Aorta (tissue), 5 donors: Measurements from ENCODE around the gene CFAP57. TPM values are rescaled to one million over a fixed set of nuclear protein-coding genes. Genes with fewer than 3 reads are reported as not detected.

Experiments
- ATAC-seq: fragments of 200-7000 bp; cut with Tn5 transposase; one replicate; pipeline ENCODE4 v1.9.1; 2022; ENCODE audit warnings: moderate library complexity; ENCODE audit not compliant: low FRiP score
- DNase-seq, 2 donors: peaks; one replicate each; pipeline ENCODE4 v3.0.0-alpha.2; 2020
- H3K27ac ChIP-seq, 2 donors: one replicate each; pipeline ENCODE4 v1.5.1; 2013; ENCODE audit warnings: low read length in 2 of 2, mild to moderate bottlenecking in 2 of 2, moderate library complexity in 2 of 2, control low read depth in 1 of 2, inconsistent platforms in 1 of 2, low read depth in 1 of 2
- H3K27me3 ChIP-seq, 2 donors: one replicate each; pipeline ENCODE4 v1.6.1; 2013; ENCODE audit warnings: control low read depth in 1 of 2, low read length in 1 of 2, mild to moderate bottlenecking in 1 of 2, moderate library complexity in 1 of 2; ENCODE audit not compliant: insufficient read depth in 2 of 2, control insufficient read depth in 1 of 2
- H3K36me3 ChIP-seq, 2 donors: one replicate each; pipeline ENCODE4 v1.6.1; 2013; ENCODE audit warnings: control low read depth in 1 of 2, low read length in 1 of 2, mild to moderate bottlenecking in 1 of 2; ENCODE audit not compliant: insufficient read depth in 2 of 2, control insufficient read depth in 1 of 2
- H3K4me1 ChIP-seq, 2 donors: one replicate each; pipeline ENCODE4 v1.6.1; 2013; ENCODE audit warnings: low read length in 2 of 2, control low read depth in 1 of 2, mild to moderate bottlenecking in 1 of 2, moderate library complexity in 1 of 2; ENCODE audit not compliant: insufficient read depth in 2 of 2, control insufficient read depth in 1 of 2
- H3K4me3 ChIP-seq, 2 donors: one replicate each; pipeline ENCODE4 v1.5.1; 2013; ENCODE audit warnings: low read length in 2 of 2, control low read depth in 1 of 2, mild to moderate bottlenecking in 1 of 2
- H3K9me3 ChIP-seq: one replicate; pipeline ENCODE4 v1.6.1; 2013; ENCODE audit warnings: mild to moderate bottlenecking, low read length; ENCODE audit not compliant: control insufficient read depth
- WGBS, 2 donors: extraction: QIAGEN DNeasy Blood & Tissue Kit; methylation state at CpG; one replicate each; pipeline ENCODE4 v1.1.7; 2013; 5-methylcytosine and 5-hydroxymethylcytosine counted together
- intact Hi-C, 2 donors: fragments of 100-400 bp; cut with DNase I; formaldehyde crosslinking; loops; one replicate each; pipeline versions ENCODE4 v1.14.2 to v1.15.0; 2022
- polyA plus RNA-seq, 2 donors: library from polyadenylated mRNA; stranded (reverse); fragments of 200-250 nt; gene quantifications; one replicate each; pipeline ENCODE4 v1.2.3, GENCODE V29; 2013
- total RNA-seq, 2 donors: library from RNA; stranded (reverse); fragmentation: NEBNext Ultra II Directional; extraction: Animal tissue kit (Norgen Biotek cat#: 25700); gene quantifications; one replicate each; pipeline ENCODE4 v1.2.1, GENCODE V29; 2021
- donor health status: healthy with polysubstance abuse.
- donor health status: Bipolar disorder and iron deficiency.
- donor health status: DM: no; HTN: no; CAD: no.
- donor health status: DM: no; HTN: no; CAD: no.
- donor health status: DM: yes; HTN: yes; CAD: no.

The CFAP57 gene
- total and polyA plus RNA-seq, 4 donors: under 0.01 to 1.3 (median 0.13) TPM; not detected in 1

GRCh38 chr1:43288785-43289706 is 116.9 kb downstream of the CFAP57 start:
- Histone ChIP-seq H3K27me3 (no peaks in the 10 kb centered on the region), H3K4me3 (no peak overlapping the region), H3K36me3 (no peaks in the 10 kb centered on the region), H3K27ac (no peak overlapping the region), H3K9me3 (no peaks in the 10 kb centered on the region), H3K4me1 (no peaks in the 10 kb centered on the region)
- ATAC-seq (no peak), DNase-seq (no peak)
- WGBS, 2 donors: 67% methylated on average over 12 of the region's 12 CpGs
- intact Hi-C loops: no loop called here

- WGBS, 2 donors: 83 to 90% methylated on average over 7 of the region's 7 CpGs
- H3K9me3 ChIP-seq: no peaks in the 10 kb centered on the region
- DNase-seq: no peak
- intact Hi-C loops: no loop called here
- no peak for ATAC-seq
- H3K36me3 ChIP-seq: no peaks in the 10 kb centered on the region
- H3K4me1 ChIP-seq: no peaks in the 10 kb centered on the region
- no peak overlapping the region for H3K4me3 ChIP-seq
- H3K27ac ChIP-seq: no peak overlapping the region
- H3K27me3 ChIP-seq: no peaks in the 10 kb centered on the region
These were observed 120.1 kb downstream of the CFAP57 start for GRCh38 chr1:43292216-43292615.

- DNase-seq (no peak), ATAC-seq (no peak)
- no peaks in the 10 kb centered on the region for H3K27me3 ChIP-seq
- no peaks in the 10 kb centered on the region for H3K9me3 ChIP-seq
- H3K4me1 ChIP-seq: no peaks in the 10 kb centered on the region
- intact Hi-C loops: no loop called here
- H3K36me3 ChIP-seq: no peaks in the 10 kb centered on the region
- no peak overlapping the region for H3K27ac ChIP-seq
- H3K4me3 ChIP-seq: no peak overlapping the region
- 88 to 90% methylated on average over 5 of the region's 5 CpGs for WGBS, 2 donors
These were observed 120.5 kb downstream of the CFAP57 start for GRCh38 chr1:43292679-43293078.

GRCh38 chr1:43293176-43293575 is 121.0 kb downstream of the CFAP57 start:
- 89 to 93% methylated on average over 2 of the region's 2 CpGs for WGBS, 2 donors
- no peaks in the 10 kb centered on the region for H3K27me3 ChIP-seq
- no peak overlapping the region for H3K4me3 ChIP-seq
- H3K36me3 ChIP-seq: no peaks in the 10 kb centered on the region
- no peak overlapping the region for H3K27ac ChIP-seq
- no peaks in the 10 kb centered on the region for H3K4me1 ChIP-seq
- no peaks in the 10 kb centered on the region for H3K9me3 ChIP-seq
- no peak for DNase-seq
- ATAC-seq: no peak
- intact Hi-C loops: no loop called here

GRCh38 chr1:43293896-43294760 is 122.0 kb downstream of the CFAP57 start:
- 86 to 90% methylated on average over 7 of the region's 7 CpGs for WGBS, 2 donors
- intact Hi-C loops: no loop called here
- no peak overlapping the region for H3K4me3 ChIP-seq
- no peak overlapping the region for H3K27ac ChIP-seq
- H3K9me3 ChIP-seq: no peaks in the 10 kb centered on the region
- peak; percentile 45 for ATAC-seq
- no peaks in the 10 kb centered on the region for H3K27me3 ChIP-seq
- no peak for DNase-seq
- H3K36me3 ChIP-seq: no peaks in the 10 kb centered on the region
- no peaks in the 10 kb centered on the region for H3K4me1 ChIP-seq

GRCh38 chr1:43294761-43295160 is 122.6 kb downstream of the CFAP57 start:
- no peak overlapping the region for H3K4me3 ChIP-seq
- H3K27me3 ChIP-seq: no peaks in the 10 kb centered on the region
- ATAC-seq: no peak
- 96 to 97% methylated on average over 8 of the region's 8 CpGs for WGBS, 2 donors
- H3K27ac ChIP-seq: no peak overlapping the region
- DNase-seq: no peak
- H3K9me3 ChIP-seq: no peaks in the 10 kb centered on the region
- no peaks in the 10 kb centered on the region for H3K4me1 ChIP-seq
- intact Hi-C loops: loop anchor here in 1 of 2 donors (5.0 kb wide), 1 partner anchor 1097 kb away; no protein-coding TSS in a partner anchor
- H3K36me3 ChIP-seq: no peaks in the 10 kb centered on the region

DNA sequence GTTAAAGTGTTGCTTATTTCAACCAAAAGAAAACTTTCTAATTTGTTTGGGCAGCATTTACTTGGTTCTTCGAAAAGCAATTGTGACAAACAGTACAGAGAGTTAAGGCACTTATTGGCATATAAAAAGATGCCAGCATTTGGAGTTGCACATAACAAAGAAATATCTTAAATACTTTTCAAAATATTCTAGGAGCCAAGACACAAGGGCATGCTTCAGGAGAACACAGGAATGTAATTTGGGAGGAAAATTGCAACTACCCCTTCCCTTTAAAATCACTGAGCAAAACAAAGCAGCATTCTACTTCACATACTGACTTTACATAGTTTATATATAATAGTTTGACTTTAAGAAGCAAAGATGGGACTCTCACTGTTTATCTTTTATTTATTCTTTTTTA is 124.1 kb downstream of the CFAP57 start:
- H3K36me3 ChIP-seq: no peaks in the 10 kb centered on the region
- ATAC-seq (no peak), DNase-seq (no peak)
- intact Hi-C loops: loop anchor here in 1 of 2 donors (5.0 kb wide), 1 partner anchor 1099 kb away; no protein-coding TSS in a partner anchor
- no peaks in the 10 kb centered on the region for H3K4me1 ChIP-seq
- no peak overlapping the region for H3K4me3 ChIP-seq
- H3K27ac ChIP-seq: no peak overlapping the region
- 21 to 33% methylated on average over 1 of the region's 1 CpG for WGBS, 2 donors
- H3K9me3 ChIP-seq: no peaks in the 10 kb centered on the region
- no peaks in the 10 kb centered on the region for H3K27me3 ChIP-seq

DNA sequence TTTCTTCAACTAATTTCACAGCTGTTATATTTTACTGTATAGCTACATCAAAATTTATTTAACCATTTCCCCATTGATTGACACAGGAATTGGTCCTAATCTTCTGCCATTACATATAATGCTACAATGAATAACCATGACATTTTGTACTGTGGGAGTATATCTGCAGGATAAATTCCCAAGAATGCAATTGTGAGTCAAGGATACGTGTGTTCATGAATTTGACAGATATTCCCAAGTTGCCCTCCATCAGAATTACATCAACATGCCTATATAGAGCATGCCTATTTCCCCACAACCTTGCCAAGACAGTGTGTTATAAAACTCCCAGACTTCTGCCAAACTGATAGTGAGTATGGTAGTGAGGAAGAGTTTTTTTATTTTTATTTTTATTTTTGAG is 125.9 kb downstream of the CFAP57 start:
- ATAC-seq: no peak
- 86 to 93% methylated on average over 1 of the region's 1 CpG for WGBS, 2 donors
- Histone ChIP-seq H3K27ac (no peak overlapping the region), H3K36me3 (no peaks in the 10 kb centered on the region), H3K9me3 (no peaks in the 10 kb centered on the region), H3K4me1 (no peaks in the 10 kb centered on the region), H3K4me3 (no peak overlapping the region), H3K27me3 (no peaks in the 10 kb centered on the region)
- intact Hi-C loops: loop anchor here in 1 of 2 donors (5.0 kb wide), 1 partner anchor 1101 kb away; no protein-coding TSS in a partner anchor
- DNase-seq: no peak
